Breast epithelium (tissue), 3 donors: ENCODE measurements around the gene SIK2.

Source experiments
- CTCF ChIP-seq, 3 donors: fragments of 450-650 bp; IDR thresholded peaks; one replicate each; pipeline ENCODE4 v1.5.1; 2016 to 2017; ENCODE audit warnings: antibody characterized with exemption in 3 of 3, mild to moderate bottlenecking in 3 of 3, moderate library complexity in 3 of 3
- POLR2A ChIP-seq: fragments of 450-650 bp; IDR thresholded peaks from one replicate; pipeline ENCODE4 v1.6.1; 2016; ENCODE audit warnings: antibody characterized with exemption, mild to moderate bottlenecking, moderate library complexity
- POLR2AphosphoS5 ChIP-seq, 3 donors: sonication (generic); formaldehyde crosslinking; IDR thresholded peaks; one replicate each; pipeline ENCODE4 v1.6.1; 2017; ENCODE audit warnings: antibody characterized with exemption in 3 of 3

GRCh38 chr11:111655924-111656323 lies 53.7 kb downstream of the SIK2 start:
- TF ChIP-seq CTCF (IDR thresholded peaks at IDR 0.05) (no peak), POLR2A (no peak), POLR2AphosphoS5 (IDR thresholded peaks at IDR 0.05) (no peak)
